22Rv1 (cell line): ENCODE data around the gene MTX2.

Source experiments
- ZFX ChIP-seq: fragments of 450-650 bp; IDR thresholded peaks from 2 replicates; pipeline ENCODE4 v1.6.1; 2017; ENCODE audit warnings: antibody characterized with exemption, borderline replicate concordance
- TF ChIP-seq, protein P1 (sequence below): fragments of 450-650 bp; IDR thresholded peaks from 2 replicates; pipeline ENCODE4 v1.5.1; 2017; ENCODE audit warnings: mild to moderate bottlenecking

DNA sequence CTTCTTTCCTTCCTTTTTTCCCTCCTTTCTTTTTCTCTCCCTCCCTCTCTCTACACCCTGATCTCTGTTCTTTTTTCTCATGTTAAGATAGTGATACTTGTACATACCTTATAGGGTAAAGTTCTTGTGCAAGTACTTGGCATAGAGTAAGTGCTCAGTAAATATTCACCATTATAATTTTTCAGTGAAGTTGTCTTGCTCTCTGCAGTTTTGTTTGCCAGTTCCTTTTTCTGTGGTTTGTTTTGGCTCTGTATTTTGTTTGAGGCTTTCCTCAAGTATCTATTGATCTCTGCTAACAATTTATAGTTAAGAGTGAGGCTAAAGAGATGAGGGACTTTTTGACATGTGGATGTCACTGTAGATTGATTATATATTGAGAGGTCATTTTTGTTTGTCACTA is 48.0 kb downstream of the MTX2 start:
- TF ChIP-seq, protein P1, sequence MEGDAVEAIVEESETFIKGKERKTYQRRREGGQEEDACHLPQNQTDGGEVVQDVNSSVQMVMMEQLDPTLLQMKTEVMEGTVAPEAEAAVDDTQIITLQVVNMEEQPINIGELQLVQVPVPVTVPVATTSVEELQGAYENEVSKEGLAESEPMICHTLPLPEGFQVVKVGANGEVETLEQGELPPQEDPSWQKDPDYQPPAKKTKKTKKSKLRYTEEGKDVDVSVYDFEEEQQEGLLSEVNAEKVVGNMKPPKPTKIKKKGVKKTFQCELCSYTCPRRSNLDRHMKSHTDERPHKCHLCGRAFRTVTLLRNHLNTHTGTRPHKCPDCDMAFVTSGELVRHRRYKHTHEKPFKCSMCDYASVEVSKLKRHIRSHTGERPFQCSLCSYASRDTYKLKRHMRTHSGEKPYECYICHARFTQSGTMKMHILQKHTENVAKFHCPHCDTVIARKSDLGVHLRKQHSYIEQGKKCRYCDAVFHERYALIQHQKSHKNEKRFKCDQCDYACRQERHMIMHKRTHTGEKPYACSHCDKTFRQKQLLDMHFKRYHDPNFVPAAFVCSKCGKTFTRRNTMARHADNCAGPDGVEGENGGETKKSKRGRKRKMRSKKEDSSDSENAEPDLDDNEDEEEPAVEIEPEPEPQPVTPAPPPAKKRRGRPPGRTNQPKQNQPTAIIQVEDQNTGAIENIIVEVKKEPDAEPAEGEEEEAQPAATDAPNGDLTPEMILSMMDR: no peak
- no peak for TF ChIP-seq ZFX
